ENCODE measurements around the gene BACH2. TPM values are rescaled to one million over a fixed set of nuclear protein-coding genes. Genes with fewer than 3 reads are reported as not detected.

Gene BACH2
- total and polyA plus RNA-seq, 2 experiments from 2014 or later: under 0.01 TPM; not detected in 1

DNA sequence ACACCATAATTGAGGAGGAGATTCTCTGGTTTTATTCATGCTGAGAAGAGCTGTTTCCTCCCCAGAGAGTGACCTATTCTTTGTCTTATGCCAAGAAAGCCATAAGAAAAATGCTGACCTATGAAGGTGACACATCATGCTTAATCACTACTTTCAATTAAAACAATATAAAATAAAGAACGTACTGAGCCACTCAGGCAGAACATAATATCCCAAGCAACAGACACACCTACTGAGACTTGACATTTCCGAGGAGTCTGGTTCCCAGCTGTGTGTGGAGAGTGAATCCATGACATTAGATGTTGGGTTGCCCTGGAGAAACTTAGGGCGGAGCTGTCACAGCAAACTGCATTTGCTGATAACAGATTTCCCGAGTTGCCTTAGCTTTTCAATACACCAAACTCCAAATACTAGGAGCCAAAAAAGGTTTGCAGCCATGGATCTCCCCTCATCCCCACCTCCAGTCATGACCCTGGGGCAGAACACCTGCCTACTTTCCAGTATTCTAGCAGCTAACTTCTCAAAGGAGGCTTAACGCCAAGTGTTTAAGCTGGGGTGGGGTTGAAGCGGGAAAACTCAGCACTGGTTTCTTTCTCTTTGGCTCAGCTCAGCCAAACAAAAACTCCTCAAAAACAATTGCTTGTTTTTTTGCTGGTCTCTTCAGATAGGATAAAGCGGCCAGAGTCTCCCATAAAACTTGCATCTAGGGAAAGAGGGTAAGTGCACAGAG is 92.2 kb downstream of the BACH2 start:
- H3K36me3 ChIP-seq (ENCODE audit: low read depth): no peaks in the 10 kb centered on the region
- no peak overlapping the region for H3K9ac ChIP-seq
- H3K9me3 ChIP-seq (ENCODE audit: low read depth): no peaks in the 10 kb centered on the region
- H3F3A ChIP-seq (ENCODE audit: insufficient read depth): peaks cover 11% of the 10 kb centered on the region; the same call in 1 of the 2 replicates
- H3K27me3 ChIP-seq (replicated peaks; ENCODE audit: insufficient read depth): peaks cover 36% of the 10 kb centered on the region
- no peak overlapping the region for H3K4me2 ChIP-seq (ENCODE audit: unreplicated experiment)
- DNase-seq: peak; percentile 64
- TF ChIP-seq EZH2phosphoT487 (IDR thresholded peaks at IDR 0.05; ENCODE audit: insufficient read depth, low read depth): no peak
- no peak for TF ChIP-seq EZH2 (IDR thresholded peaks at IDR 0.05; ENCODE audit: insufficient read depth, poor library complexity, severe bottlenecking)
- peaks cover 10% of the 10 kb centered on the region for H3K4me1 ChIP-seq (ENCODE audit: insufficient read depth)
- H3K27ac ChIP-seq: no peak overlapping the region
- H3K4me3 ChIP-seq: no peak overlapping the region
- H3K9me2 ChIP-seq (ENCODE audit: insufficient read depth): no peaks in the 10 kb centered on the region
- 15 to 20% methylated on average over 7 of the region's 7 CpGs for WGBS, 2 experiments (ENCODE audit: low coverage in 1 of 2, low lambda C conversion rate in 2 of 2, missing lambda C conversion rate in 2 of 2)
- H4K20me1 ChIP-seq (ENCODE audit: insufficient read depth): no peaks in the 10 kb centered on the region
- in situ Hi-C loops (cut with MboI): loop anchor here (10.0 kb wide), 1 partner anchor 170 kb away; no protein-coding TSS in a partner anchor
- H3K79me2 ChIP-seq (ENCODE audit: insufficient read depth): no peaks in the 10 kb centered on the region
- no peak overlapping the region for H2AFZ ChIP-seq

DNA sequence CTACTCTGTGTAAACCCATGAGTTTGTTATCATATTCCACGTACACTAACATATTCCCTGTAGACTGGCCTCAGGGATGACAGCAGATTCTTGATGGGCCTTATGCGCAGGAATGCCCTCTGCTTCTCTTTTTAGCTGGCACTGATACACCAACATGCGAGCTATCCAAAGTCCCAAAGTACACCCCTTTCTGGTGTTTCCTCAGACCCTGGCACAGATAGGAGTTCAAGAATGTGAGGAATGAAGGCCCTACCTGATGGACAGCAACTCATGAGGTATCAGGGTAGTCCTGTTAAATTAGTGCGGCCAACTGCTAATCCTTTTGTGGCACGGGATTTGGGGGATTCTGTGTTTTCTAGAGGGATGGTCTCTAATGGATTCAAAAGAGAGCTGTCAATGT is 93.0 kb downstream of the BACH2 start:
- peaks cover 36% of the 10 kb centered on the region for H3K27me3 ChIP-seq (replicated peaks; ENCODE audit: insufficient read depth)
- no peak for DNase-seq
- H3K9ac ChIP-seq: no peak overlapping the region
- peaks cover 11% of the 10 kb centered on the region; the same call in 1 of the 2 replicates for H3F3A ChIP-seq (ENCODE audit: insufficient read depth)
- H3K9me3 ChIP-seq (ENCODE audit: low read depth): no peaks in the 10 kb centered on the region
- 79 to 81% methylated on average over 5 of the region's 5 CpGs for WGBS, 2 experiments (ENCODE audit: low coverage in 1 of 2, low lambda C conversion rate in 2 of 2, missing lambda C conversion rate in 2 of 2)
- no peaks in the 10 kb centered on the region for H3K9me2 ChIP-seq (ENCODE audit: insufficient read depth)
- no peak overlapping the region for H3K4me2 ChIP-seq (ENCODE audit: unreplicated experiment)
- no peak overlapping the region for H2AFZ ChIP-seq
- H3K27ac ChIP-seq: no peak overlapping the region
- in situ Hi-C loops (cut with MboI): loop anchor here (10.0 kb wide), 1 partner anchor 171 kb away; no protein-coding TSS in a partner anchor
- H3K4me3 ChIP-seq: no peak overlapping the region
- peaks cover 10% of the 10 kb centered on the region for H3K4me1 ChIP-seq (ENCODE audit: insufficient read depth)
- no peaks in the 10 kb centered on the region for H4K20me1 ChIP-seq (ENCODE audit: insufficient read depth)
- TF ChIP-seq EZH2phosphoT487 (IDR thresholded peaks at IDR 0.05; ENCODE audit: insufficient read depth, low read depth) (no peak), EZH2 (IDR thresholded peaks at IDR 0.05; ENCODE audit: insufficient read depth, poor library complexity, severe bottlenecking) (no peak)
- no peaks in the 10 kb centered on the region for H3K36me3 ChIP-seq (ENCODE audit: low read depth)
- no peaks in the 10 kb centered on the region for H3K79me2 ChIP-seq (ENCODE audit: insufficient read depth)

DNA sequence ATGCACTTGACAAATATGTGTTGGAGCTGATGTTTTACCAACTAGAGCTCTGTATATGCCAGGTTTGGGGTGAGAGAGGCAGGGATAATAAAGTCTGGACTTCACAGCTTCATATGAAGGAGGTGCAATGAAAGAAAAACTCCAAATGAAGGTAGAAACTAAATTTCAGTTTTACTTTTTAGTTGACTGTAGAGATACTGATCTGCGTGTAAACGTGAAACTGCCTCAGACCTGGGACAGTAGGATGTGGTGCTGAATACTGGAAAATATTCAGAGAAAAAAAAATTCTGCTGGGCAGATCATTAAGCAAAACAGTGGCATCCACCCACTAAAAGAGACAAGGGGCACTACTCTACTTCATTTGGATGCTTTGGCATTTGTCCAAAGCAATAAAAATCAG is 94.5 kb downstream of the BACH2 start:
- H3F3A ChIP-seq (ENCODE audit: insufficient read depth): peaks cover 11% of the 10 kb centered on the region; the same call in 1 of the 2 replicates
- H2AFZ ChIP-seq: no peak overlapping the region
- H3K27ac ChIP-seq: no peak overlapping the region
- no peaks in the 10 kb centered on the region for H3K9me2 ChIP-seq (ENCODE audit: insufficient read depth)
- H3K9me3 ChIP-seq (ENCODE audit: low read depth): no peaks in the 10 kb centered on the region
- no peak overlapping the region for H3K4me3 ChIP-seq
- no peaks in the 10 kb centered on the region for H4K20me1 ChIP-seq (ENCODE audit: insufficient read depth)
- H3K4me2 ChIP-seq (ENCODE audit: unreplicated experiment): no peak overlapping the region
- in situ Hi-C loops (cut with MboI): loop anchor here (10.0 kb wide), 1 partner anchor 173 kb away; no protein-coding TSS in a partner anchor
- H3K27me3 ChIP-seq (replicated peaks; ENCODE audit: insufficient read depth): peaks cover 33% of the 10 kb centered on the region
- H3K9ac ChIP-seq: no peak overlapping the region
- no peaks in the 10 kb centered on the region for H3K79me2 ChIP-seq (ENCODE audit: insufficient read depth)
- H3K4me1 ChIP-seq (ENCODE audit: insufficient read depth): peaks cover 13% of the 10 kb centered on the region
- 83 to 88% methylated on average over 2 of the region's 2 CpGs for WGBS, 2 experiments (ENCODE audit: low coverage in 1 of 2, low lambda C conversion rate in 2 of 2, missing lambda C conversion rate in 2 of 2)
- H3K36me3 ChIP-seq (ENCODE audit: low read depth): no peaks in the 10 kb centered on the region
- TF ChIP-seq EZH2 (IDR thresholded peaks at IDR 0.05; ENCODE audit: insufficient read depth, poor library complexity, severe bottlenecking) (no peak), EZH2phosphoT487 (IDR thresholded peaks at IDR 0.05; ENCODE audit: insufficient read depth, low read depth) (no peak)
- no peak for DNase-seq

DNA sequence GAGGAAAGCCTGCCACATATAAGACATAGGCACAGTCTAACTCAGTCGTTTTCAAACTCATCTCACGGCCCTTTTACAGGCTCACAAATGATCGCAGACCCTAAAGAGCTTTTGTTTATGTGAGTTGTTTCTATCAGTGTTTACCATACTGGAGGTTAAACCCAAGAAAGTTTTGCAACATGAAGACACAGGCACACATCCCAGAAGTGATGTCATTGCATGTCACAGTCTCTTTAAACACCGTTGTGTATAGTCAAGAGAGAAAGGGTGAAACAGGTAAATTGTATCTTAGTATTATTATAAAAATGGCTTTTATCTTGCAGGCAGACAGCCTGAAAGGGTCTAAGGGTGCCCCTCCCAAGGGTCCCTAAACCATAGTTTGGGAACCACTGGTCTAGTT is 96.7 kb downstream of the BACH2 start:
- Histone ChIP-seq H3K4me3 (no peak overlapping the region), H3K27me3 (replicated peaks; ENCODE audit: insufficient read depth) (peaks cover 11% of the 10 kb centered on the region), H3F3A (ENCODE audit: insufficient read depth) (peaks cover 12% of the 10 kb centered on the region; the same call in 1 of the 2 replicates), H3K9ac (no peak overlapping the region), H3K9me2 (ENCODE audit: insufficient read depth) (no peaks in the 10 kb centered on the region), H3K9me3 (ENCODE audit: low read depth) (no peaks in the 10 kb centered on the region), H2AFZ (no peak overlapping the region), H3K4me2 (ENCODE audit: unreplicated experiment) (no peak overlapping the region), H3K79me2 (ENCODE audit: insufficient read depth) (no peaks in the 10 kb centered on the region), H3K36me3 (ENCODE audit: low read depth) (no peaks in the 10 kb centered on the region), H3K27ac (no peak overlapping the region), H4K20me1 (ENCODE audit: insufficient read depth) (no peaks in the 10 kb centered on the region), H3K4me1 (ENCODE audit: insufficient read depth) (peaks cover 15% of the 10 kb centered on the region)
- in situ Hi-C loops (cut with MboI): loop anchor here (10.0 kb wide), 1 partner anchor 175 kb away; no protein-coding TSS in a partner anchor
- DNase-seq: peak; percentile 16
- TF ChIP-seq EZH2 (IDR thresholded peaks at IDR 0.05; ENCODE audit: insufficient read depth, poor library complexity, severe bottlenecking): no peak
- no peak for TF ChIP-seq EZH2phosphoT487 (IDR thresholded peaks at IDR 0.05; ENCODE audit: insufficient read depth, low read depth)
- 76 to 81% methylated on average over 4 of the region's 4 CpGs for WGBS, 2 experiments (ENCODE audit: low coverage in 1 of 2, low lambda C conversion rate in 2 of 2, missing lambda C conversion rate in 2 of 2)

All from GM23248 (cell line).